Mucosa of descending colon (tissue), 3 donors: ENCODE results near the gene CDC42BPA. TPM values are rescaled to one million over a fixed set of nuclear protein-coding genes. Genes with fewer than 3 reads are reported as not detected.

Experiments used
- ATAC-seq: fragments of 200-7000 bp; cut with Tn5 transposase; one replicate; pipeline ENCODE4 v1.9.1; 2020; ENCODE audit warnings: mild to moderate bottlenecking, moderate library complexity
- DNase-seq, 3 donors: peaks; one replicate each; pipeline ENCODE4 v3.0.0-alpha.2; 2020
- H3K36me3 ChIP-seq: fragments of 200-600 bp; one replicate; pipeline ENCODE4 v1.8.0; 2021; ENCODE audit warnings: low read depth, mild to moderate bottlenecking
- H3K4me1 ChIP-seq: fragments of 200-600 bp; one replicate; pipeline ENCODE4 v1.8.0; 2021; ENCODE audit warnings: low read depth, mild to moderate bottlenecking
- H3K4me3 ChIP-seq: fragments of 200-600 bp; one replicate; pipeline ENCODE4 v1.8.0; 2021; ENCODE audit warnings: mild to moderate bottlenecking
- H3K9me3 ChIP-seq: fragments of 200-600 bp; one replicate; pipeline ENCODE4 v1.8.0; 2021; ENCODE audit warnings: mild to moderate bottlenecking
- CTCF ChIP-seq: fragments of 200-600 bp; IDR thresholded peaks from one replicate; pipeline ENCODE4 v1.8.0; 2022; ENCODE audit warnings: antibody characterized with exemption, mild to moderate bottlenecking
- intact Hi-C, 2 donors: fragments of 100-400 bp; cut with DNase I in 1 of 2; cut with micrococcal nuclease in 1 of 2; formaldehyde crosslinking; loops; one replicate each; pipeline versions ENCODE4 v1.11.0 to v1.11.1; 2022; cut with DNase I, micrococcal nuclease
- total RNA-seq, 3 donors: library from RNA; stranded (reverse); fragmentation: NEBNext Ultra II Directional in 2 of 3; extraction: Animal tissue kit (Norgen Biotek cat#: 25700) in 2 of 3; gene quantifications; one replicate each; pipeline versions ENCODE4 v1.2.1 to v1.2.4, GENCODE V29; 2021 to 2023
- donor health status: DM: no; HTN: no; CAD: no; lungs with moderate emphysema.
- donor health status: DM: no; HTN: no; CAD: no.
- donor health status: DM: no; HTN: yes; CAD: no.

Gene CDC42BPA
- total RNA-seq, 3 donors from 2014 or later = 32.6 to 70.7 (median 50.2) TPM

GRCh38 chr1:227272428-227272827 lies 45.9 kb downstream of the CDC42BPA start:
- H3K4me1 ChIP-seq = no peaks in the 10 kb centered on the region
- intact Hi-C loops = no loop called here
- ATAC-seq (no peak), DNase-seq (no peak)
- no peak for TF ChIP-seq CTCF
- H3K36me3 ChIP-seq = no peaks in the 10 kb centered on the region
- no peak overlapping the region for H3K4me3 ChIP-seq
- H3K9me3 ChIP-seq = peaks cover 2% of the 10 kb centered on the region

GRCh38 chr1:227270554-227270953 lies 47.7 kb downstream of the CDC42BPA start:
- intact Hi-C loops = no loop called here
- no peak for ATAC-seq
- H3K9me3 ChIP-seq = no peaks in the 10 kb centered on the region
- H3K4me1 ChIP-seq = no peaks in the 10 kb centered on the region
- TF ChIP-seq CTCF = no peak
- no peak for DNase-seq
- H3K4me3 ChIP-seq = no peak overlapping the region
- no peaks in the 10 kb centered on the region for H3K36me3 ChIP-seq

- Histone ChIP-seq H3K4me3 (no peak overlapping the region), H3K36me3 (no peaks in the 10 kb centered on the region), H3K9me3 (no peaks in the 10 kb centered on the region), H3K4me1 (no peaks in the 10 kb centered on the region)
- no peak for TF ChIP-seq CTCF
- DNase-seq (no peak), ATAC-seq (no peak)
- intact Hi-C loops = no loop called here
These were observed 49.3 kb downstream of the CDC42BPA start for GRCh38 chr1:227268943-227269342.

GRCh38 chr1:227265891-227266290 lies 52.4 kb downstream of the CDC42BPA start:
- DNase-seq (no peak), ATAC-seq (no peak)
- no peak for TF ChIP-seq CTCF
- no peaks in the 10 kb centered on the region for H3K36me3 ChIP-seq
- H3K4me3 ChIP-seq = no peak overlapping the region
- intact Hi-C loops = no loop called here
- H3K4me1 ChIP-seq = no peaks in the 10 kb centered on the region
- no peaks in the 10 kb centered on the region for H3K9me3 ChIP-seq

GRCh38 chr1:227263869-227264268 lies 54.4 kb downstream of the CDC42BPA start:
- Histone ChIP-seq H3K36me3 (no peaks in the 10 kb centered on the region), H3K9me3 (no peaks in the 10 kb centered on the region), H3K4me3 (no peak overlapping the region), H3K4me1 (no peaks in the 10 kb centered on the region)
- ATAC-seq (no peak), DNase-seq (no peak)
- TF ChIP-seq CTCF = no peak
- intact Hi-C loops = no loop called here

GRCh38 chr1:227261501-227261900 lies 56.8 kb downstream of the CDC42BPA start:
- ATAC-seq = no peak
- H3K4me3 ChIP-seq = no peak overlapping the region
- no peaks in the 10 kb centered on the region for H3K9me3 ChIP-seq
- no peak for TF ChIP-seq CTCF
- no peaks in the 10 kb centered on the region for H3K4me1 ChIP-seq
- no peak for DNase-seq
- intact Hi-C loops = no loop called here
- no peaks in the 10 kb centered on the region for H3K36me3 ChIP-seq
